Measurements from ENCODE around the gene GUCY1A2. TPM values are rescaled to one million over a fixed set of nuclear protein-coding genes. Genes with fewer than 3 reads are reported as not detected.

Gene GUCY1A2
- polyA plus RNA-seq, 3 donors = not detected

GRCh38 chr11:106986261-106986660 lies 32.0 kb downstream of the GUCY1A2 start:
- H4K20me1 ChIP-seq (ENCODE audit: insufficient read depth, low read length) = no peaks in the 10 kb centered on the region
- H3K4me1 Mint-ChIP-seq = no peaks in the 10 kb centered on the region
- DNase-seq = no peak
- H3K79me2 ChIP-seq (ENCODE audit: insufficient read depth, low read length) = no peaks in the 10 kb centered on the region
- H3K4me2 ChIP-seq (replicated peaks; ENCODE audit: extremely low read depth, low read length, poor library complexity, severe bottlenecking) = no peak overlapping the region
- no peaks in the 10 kb centered on the region for H3K4me1 ChIP-seq (ENCODE audit: control insufficient read depth in 1 of 2, insufficient read depth in 2 of 2, low read length in 2 of 2)
- no peaks in the 10 kb centered on the region for H3K27me3 ChIP-seq (ENCODE audit: control insufficient read depth in 2 of 2, insufficient read depth in 2 of 2, low read length in 2 of 2)
- H3K4me3 ChIP-seq (replicated peaks in 1 of 3; ENCODE audit: low read depth in 2 of 3, low read length in 3 of 3) = no peak overlapping the region
- H3K4me3 Mint-ChIP-seq = no peak overlapping the region
- H3K9ac ChIP-seq (ENCODE audit: insufficient read depth, low read length, poor library complexity, severe bottlenecking) = no peak overlapping the region
- H3K27ac ChIP-seq (ENCODE audit: low read depth in 1 of 2, low read length in 2 of 2) = no peak overlapping the region
- H3K27me3 Mint-ChIP-seq (ENCODE audit: low read depth in 3 of 3) = no peaks in the 10 kb centered on the region
- no peak for TF ChIP-seq CTCF (IDR thresholded peaks at IDR 0.05)
- H3K9me3 Mint-ChIP-seq = peaks cover 0 to 4% (median 0%) of the 10 kb centered on the region in 7 donors
- intact Hi-C loops (cut with micrococcal nuclease) = no loop called here
- H3K36me3 Mint-ChIP-seq = no peaks in the 10 kb centered on the region
- H3K9me3 ChIP-seq (replicated peaks in 1 of 2; ENCODE audit: control insufficient read depth in 1 of 2, insufficient read depth in 1 of 2, low read length in 2 of 2) = no peaks in the 10 kb centered on the region
- no peak overlapping the region for H3K27ac Mint-ChIP-seq
- no peak overlapping the region for H2AFZ ChIP-seq (ENCODE audit: insufficient read depth, low read depth, low read length, poor library complexity, severe bottlenecking)
- no peaks in the 10 kb centered on the region for H3K36me3 ChIP-seq (replicated peaks in 1 of 2; ENCODE audit: control insufficient read depth in 1 of 2, insufficient read depth in 2 of 2, low read length in 2 of 2)
- no CpG with 5 or more reads among the region's 3 CpGs for WGBS (ENCODE audit: insufficient coverage)

- Mint-ChIP-seq H3K36me3 (no peaks in the 10 kb centered on the region), H3K27me3 (ENCODE audit: low read depth in 3 of 3) (no peaks in the 10 kb centered on the region), H3K9me3 (peaks cover 0 to 7% (median under 1%) of the 10 kb centered on the region in 7 donors), H3K27ac (peak overlapping the region in 1 of 7 donors; percentile 47), H3K4me3 (no peak overlapping the region), H3K4me1 (no peaks in the 10 kb centered on the region)
- no peak for TF ChIP-seq CTCF (IDR thresholded peaks at IDR 0.05)
- Histone ChIP-seq H3K36me3 (replicated peaks in 1 of 2; ENCODE audit: control insufficient read depth in 1 of 2, insufficient read depth in 2 of 2, low read length in 2 of 2) (no peaks in the 10 kb centered on the region), H3K79me2 (ENCODE audit: insufficient read depth, low read length) (no peaks in the 10 kb centered on the region), H3K4me1 (ENCODE audit: control insufficient read depth in 1 of 2, insufficient read depth in 2 of 2, low read length in 2 of 2) (no peaks in the 10 kb centered on the region), H3K27ac (ENCODE audit: low read depth in 1 of 2, low read length in 2 of 2) (no peak overlapping the region), H3K4me2 (replicated peaks; ENCODE audit: extremely low read depth, low read length, poor library complexity, severe bottlenecking) (no peak overlapping the region), H3K9me3 (replicated peaks in 1 of 2; ENCODE audit: control insufficient read depth in 1 of 2, insufficient read depth in 1 of 2, low read length in 2 of 2) (no peaks in the 10 kb centered on the region), H3K27me3 (ENCODE audit: control insufficient read depth in 2 of 2, insufficient read depth in 2 of 2, low read length in 2 of 2) (no peaks in the 10 kb centered on the region), H2AFZ (ENCODE audit: insufficient read depth, low read depth, low read length, poor library complexity, severe bottlenecking) (no peak overlapping the region), H3K4me3 (replicated peaks in 1 of 3; ENCODE audit: low read depth in 2 of 3, low read length in 3 of 3) (no peak overlapping the region), H4K20me1 (ENCODE audit: insufficient read depth, low read length) (no peaks in the 10 kb centered on the region), H3K9ac (ENCODE audit: insufficient read depth, low read length, poor library complexity, severe bottlenecking) (no peak overlapping the region)
- intact Hi-C loops (cut with micrococcal nuclease) = no loop called here
- 0% methylated on average over 1 of the region's 1 CpG for WGBS (ENCODE audit: insufficient coverage)
- DNase-seq = no peak
Observed at GRCh38 chr11:106983991-106984390, 34.3 kb downstream of the GUCY1A2 start.

Data from CD14-positive monocyte (primary cell).